Hepatocyte (in vitro differentiated cells): ENCODE results near the gene CRAMP1. TPM values are rescaled to one million over a fixed set of nuclear protein-coding genes. Genes with fewer than 3 reads are reported as not detected.

Experiments used
- DNase-seq: peaks from one replicate; pipeline ENCODE4 v3.0.0-alpha.2; 2016; ENCODE audit warnings: low spot score
- H2AFZ ChIP-seq: fragments of 200-600 bp; sonication (generic); 2 replicates; pipeline ENCODE4 v1.6.0; 2016; ENCODE audit warnings: antibody characterized with exemption, mild to moderate bottlenecking
- H3K27ac ChIP-seq: fragments of 200-600 bp; sonication (generic); 2 replicates; pipeline ENCODE4 v1.5.1; 2016; ENCODE audit warnings: mild to moderate bottlenecking
- H3K27me3 ChIP-seq: fragments of 200-600 bp; sonication (generic); 2 replicates; pipeline ENCODE4 v1.6.1; 2016
- H3K36me3 ChIP-seq: fragments of 200-600 bp; sonication (generic); replicated peaks from 2 replicates; pipeline ENCODE4 v1.5.1; 2016; ENCODE audit warnings: low read depth; ENCODE audit not compliant: insufficient read depth
- H3K4me1 ChIP-seq: fragments of 200-600 bp; sonication (generic); 2 replicates; pipeline ENCODE4 v1.5.1; 2016; ENCODE audit warnings: mild to moderate bottlenecking, moderate library complexity; ENCODE audit not compliant: insufficient read depth
- H3K4me2 ChIP-seq: fragments of 200-600 bp; sonication (generic); 2 replicates; pipeline ENCODE4 v1.6.0; 2016
- H3K4me3 ChIP-seq: fragments of 200-600 bp; sonication (generic); 2 replicates; pipeline ENCODE4 v1.5.1; 2016; ENCODE audit warnings: mild to moderate bottlenecking
- H3K79me2 ChIP-seq: fragments of 200-600 bp; sonication (generic); 2 replicates; pipeline ENCODE4 v1.6.0; 2017; ENCODE audit warnings: mild to moderate bottlenecking
- H3K9me2 ChIP-seq: fragments of 200-600 bp; sonication (generic); replicated peaks from 2 replicates; pipeline ENCODE4 v1.6.0; 2017; ENCODE audit warnings: mild to moderate bottlenecking; ENCODE audit not compliant: insufficient read depth
- H3K9me3 ChIP-seq: fragments of 200-600 bp; sonication (generic); 2 replicates; pipeline ENCODE4 v1.5.1; 2016; ENCODE audit warnings: low read depth, mild to moderate bottlenecking
- H4K20me1 ChIP-seq: fragments of 200-600 bp; sonication (generic); 2 replicates; pipeline ENCODE4 v1.6.0; 2016; ENCODE audit warnings: mild to moderate bottlenecking; ENCODE audit not compliant: insufficient read depth, poor library complexity, severe bottlenecking
- EZH2 ChIP-seq: fragments of 200-600 bp; sonication (generic); IDR thresholded peaks from 2 replicates; pipeline ENCODE4 v1.6.1; 2016; ENCODE audit warnings: antibody characterized with exemption, mild to moderate bottlenecking, borderline replicate concordance
- EZH2phosphoT487 ChIP-seq: fragments of 200-600 bp; sonication (generic); IDR thresholded peaks from one replicate; pipeline ENCODE4 v1.6.1; 2018; ENCODE audit warnings: antibody characterized with exemption, mild to moderate bottlenecking, low read depth, moderate library complexity; ENCODE audit not compliant: unreplicated experiment, severe bottlenecking
- WGBS: methylation state at CpG from one replicate; pipeline ENCODE4 v1.1.6; 2016; ENCODE audit warnings: low lambda C conversion rate; ENCODE audit errors: missing lambda C conversion rate; 5-methylcytosine and 5-hydroxymethylcytosine counted together
- polyA plus RNA-seq: library from polyadenylated mRNA; unstranded; fragments of >200 nt; fragmentation: Nextera tagmentation; extraction: Ambion mirVana; gene quantifications from 2 replicates; pipeline ENCODE4 v1.2.1, GENCODE V29; 2016
- total RNA-seq: library from RNA; depleted of rRNA; stranded (reverse); fragments of >200 nt; gene quantifications from 2 replicates; pipeline ENCODE4 v1.2.3, GENCODE V29; 2014
- TF ChIP-seq, protein P1 (sequence below): fragments of 200-600 bp; sonication (generic); IDR thresholded peaks from 2 replicates; pipeline ENCODE4 v1.5.1; 2016; ENCODE audit warnings: antibody characterized with exemption, mild to moderate bottlenecking; ENCODE audit not compliant: poor library complexity

Gene CRAMP1
- total and polyA plus RNA-seq, 2 experiments from 2014 or later, result 6.7 to 8.2 TPM

DNA sequence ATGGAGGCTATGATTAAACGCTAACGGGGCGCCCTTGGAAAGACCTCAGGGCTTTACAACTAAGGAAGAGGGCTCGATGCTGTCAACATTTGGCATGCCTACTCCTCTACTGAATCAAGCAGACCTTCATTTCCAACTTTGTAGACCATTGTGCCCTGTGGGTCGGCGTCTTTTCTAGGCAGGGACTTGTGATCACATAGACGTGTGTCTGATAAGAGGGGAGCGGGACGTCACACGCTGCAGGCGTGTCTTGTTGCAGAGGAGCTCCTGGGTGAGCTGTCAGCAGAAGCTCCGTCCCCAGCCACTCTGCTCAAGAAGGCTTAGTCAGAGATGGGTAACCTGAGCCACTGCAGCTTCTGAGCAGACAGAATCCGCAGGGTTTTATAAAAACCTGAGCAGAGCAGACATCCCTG lies 96.6 kb downstream of the CRAMP1 start:
- H3K9me3 ChIP-seq, result no peaks in the 10 kb centered on the region
- 85% methylated on average over 13 of the region's 13 CpGs for WGBS
- H3K4me2 ChIP-seq, result peak overlapping the region; percentile 96
- H2AFZ ChIP-seq, result no peak overlapping the region
- no peaks in the 10 kb centered on the region for H3K27me3 ChIP-seq
- no peak overlapping the region for H3K27ac ChIP-seq
- no peaks in the 10 kb centered on the region for H3K9me2 ChIP-seq
- TF ChIP-seq EZH2 (no peak), EZH2phosphoT487 (no peak)
- TF ChIP-seq, protein P1, sequence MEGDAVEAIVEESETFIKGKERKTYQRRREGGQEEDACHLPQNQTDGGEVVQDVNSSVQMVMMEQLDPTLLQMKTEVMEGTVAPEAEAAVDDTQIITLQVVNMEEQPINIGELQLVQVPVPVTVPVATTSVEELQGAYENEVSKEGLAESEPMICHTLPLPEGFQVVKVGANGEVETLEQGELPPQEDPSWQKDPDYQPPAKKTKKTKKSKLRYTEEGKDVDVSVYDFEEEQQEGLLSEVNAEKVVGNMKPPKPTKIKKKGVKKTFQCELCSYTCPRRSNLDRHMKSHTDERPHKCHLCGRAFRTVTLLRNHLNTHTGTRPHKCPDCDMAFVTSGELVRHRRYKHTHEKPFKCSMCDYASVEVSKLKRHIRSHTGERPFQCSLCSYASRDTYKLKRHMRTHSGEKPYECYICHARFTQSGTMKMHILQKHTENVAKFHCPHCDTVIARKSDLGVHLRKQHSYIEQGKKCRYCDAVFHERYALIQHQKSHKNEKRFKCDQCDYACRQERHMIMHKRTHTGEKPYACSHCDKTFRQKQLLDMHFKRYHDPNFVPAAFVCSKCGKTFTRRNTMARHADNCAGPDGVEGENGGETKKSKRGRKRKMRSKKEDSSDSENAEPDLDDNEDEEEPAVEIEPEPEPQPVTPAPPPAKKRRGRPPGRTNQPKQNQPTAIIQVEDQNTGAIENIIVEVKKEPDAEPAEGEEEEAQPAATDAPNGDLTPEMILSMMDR, result no peak
- DNase-seq, result peak; percentile 25
- peaks cover 56% of the 10 kb centered on the region for H4K20me1 ChIP-seq
- H3K4me3 ChIP-seq, result no peak overlapping the region
- H3K4me1 ChIP-seq, result peaks cover 13% of the 10 kb centered on the region
- peaks cover 82% of the 10 kb centered on the region for H3K79me2 ChIP-seq
- no peaks in the 10 kb centered on the region for H3K36me3 ChIP-seq

DNA sequence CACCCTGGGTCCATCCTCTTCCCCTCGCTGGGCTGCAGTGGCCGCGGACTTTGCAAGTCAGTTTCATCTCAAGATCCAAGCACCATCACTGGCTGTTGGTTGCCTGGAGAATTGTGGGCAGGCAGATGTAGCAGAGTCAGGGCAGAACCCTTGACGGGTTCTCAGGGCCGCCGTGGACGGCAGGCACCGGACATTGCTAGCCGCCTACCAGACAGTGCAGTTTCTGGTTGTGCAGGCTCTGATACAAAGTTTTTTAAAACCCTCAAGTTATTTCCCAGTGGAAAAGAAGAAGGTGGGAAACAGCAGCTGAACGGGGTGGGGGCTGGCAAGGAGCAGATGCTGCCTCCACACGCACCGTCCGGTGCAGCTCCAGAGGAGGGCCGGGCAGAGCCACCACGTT lies 97.2 kb downstream of the CRAMP1 start:
- H3K27ac ChIP-seq, result no peak overlapping the region
- no peaks in the 10 kb centered on the region for H3K9me3 ChIP-seq
- H4K20me1 ChIP-seq, result peaks cover 61% of the 10 kb centered on the region
- no peaks in the 10 kb centered on the region for H3K9me2 ChIP-seq
- H3K4me2 ChIP-seq, result no peak overlapping the region
- no peak for DNase-seq
- H2AFZ ChIP-seq, result no peak overlapping the region
- H3K4me1 ChIP-seq, result peaks cover 13% of the 10 kb centered on the region
- no peak overlapping the region for H3K4me3 ChIP-seq
- TF ChIP-seq EZH2 (no peak), EZH2phosphoT487 (no peak)
- TF ChIP-seq, protein P1, result no peak
- H3K79me2 ChIP-seq, result peaks cover 87% of the 10 kb centered on the region
- WGBS, result 96% methylated on average over 15 of the region's 15 CpGs
- H3K27me3 ChIP-seq, result no peaks in the 10 kb centered on the region
- H3K36me3 ChIP-seq, result no peaks in the 10 kb centered on the region

DNA sequence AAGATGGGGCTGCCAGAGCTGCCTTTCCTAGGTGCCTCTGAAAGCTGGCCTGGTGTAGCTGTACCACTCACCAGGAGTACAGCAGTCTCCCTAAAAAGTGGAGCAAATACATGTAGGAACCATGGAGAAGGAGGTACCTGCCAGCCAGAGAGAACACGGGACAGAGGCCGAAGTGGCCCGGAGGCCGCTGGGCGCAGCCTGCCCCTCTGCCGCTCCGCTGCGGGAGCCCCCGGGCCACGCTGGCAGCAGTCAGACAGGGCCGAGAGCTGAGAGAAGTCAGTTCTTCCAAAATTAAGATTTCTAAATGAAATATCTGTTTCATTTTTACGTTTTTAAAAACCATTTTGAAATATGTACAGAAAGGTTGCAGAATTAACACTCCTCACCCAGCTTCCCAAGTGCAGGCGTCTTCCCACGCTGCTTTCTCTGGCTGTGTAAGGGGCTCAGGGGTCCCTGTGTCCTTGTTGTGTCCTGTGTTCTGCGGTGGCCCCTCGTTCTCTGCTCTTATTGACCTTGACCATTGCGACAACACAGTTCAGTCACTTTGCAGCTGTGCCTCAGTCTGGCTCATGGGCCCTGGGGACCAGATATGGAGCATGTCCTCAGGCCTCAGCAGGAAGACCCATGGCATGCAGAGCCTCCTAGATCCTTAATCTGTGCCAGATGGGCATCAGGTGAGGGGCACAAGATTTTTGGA lies 98.8 kb downstream of the CRAMP1 start:
- Histone ChIP-seq H4K20me1 (peaks cover 73% of the 10 kb centered on the region), H3K4me2 (no peak overlapping the region)

More for the DNA sequence above, 98.8 kb downstream of the CRAMP1 start:
- H3K4me1 ChIP-seq, result peaks cover 13% of the 10 kb centered on the region
- H2AFZ ChIP-seq, result no peak overlapping the region
- TF ChIP-seq, protein P1, result no peak
- TF ChIP-seq EZH2 (no peak), EZH2phosphoT487 (no peak)
- peaks cover 97% of the 10 kb centered on the region for H3K79me2 ChIP-seq
- H3K9me2 ChIP-seq, result no peaks in the 10 kb centered on the region
- 95% methylated on average over 17 of the region's 17 CpGs for WGBS
- no peak for DNase-seq
- H3K27me3 ChIP-seq, result no peaks in the 10 kb centered on the region
- no peaks in the 10 kb centered on the region for H3K36me3 ChIP-seq
- no peak overlapping the region for H3K4me3 ChIP-seq
- H3K9me3 ChIP-seq, result no peaks in the 10 kb centered on the region
- H3K27ac ChIP-seq, result no peak overlapping the region
